Measurements from ENCODE around the gene USHBP1. TPM values are rescaled to one million over a fixed set of nuclear protein-coding genes. Genes with fewer than 3 reads are reported as not detected.

USHBP1 gene
- total and polyA plus RNA-seq, 2 of the 13 experiments (the other 11 are each of a cell fraction or from before 2014, with no cell fraction given), result 0.15 to 1.5 TPM

- TF ChIP-seq ZNF281 (CRISPR knock-in tag; IDR thresholded peaks at IDR 0.05; ENCODE audit: borderline replicate concordance), result peak; percentile 99
- TF ChIP-seq AFF4 (CRISPR knock-in tag; IDR thresholded peaks at IDR 0.05), result no peak
- no peak for TF ChIP-seq FOSL1 (CRISPR knock-in tag; IDR thresholded peaks at IDR 0.05; ENCODE audit: borderline replicate concordance)
- TF ChIP-seq PATZ1 (CRISPR knock-in tag; IDR thresholded peaks at IDR 0.05), result peak; percentile 99
- no peak for TF ChIP-seq CENPX (CRISPR knock-in tag; IDR thresholded peaks at IDR 0.05)
- peak; percentile 80 for TF ChIP-seq GABPB1 (CRISPR knock-in tag; IDR thresholded peaks at IDR 0.05)
- peak; percentile 86 for TF ChIP-seq HNF1A (IDR thresholded peaks at IDR 0.05; ENCODE audit: low read depth)
- TF ChIP-seq HNF1A (CRISPR knock-in tag; IDR thresholded peaks at IDR 0.05; ENCODE audit: borderline replicate concordance), result peak; percentile 97
- peak; percentile 75; the same call in 1 of the 2 replicates for TF ChIP-seq ZNF317 (CRISPR knock-in tag; IDR thresholded peaks at IDR 0.05)
- TF ChIP-seq RFX1 (IDR thresholded peaks at IDR 0.05), result no peak
- peak; percentile 84 for TF ChIP-seq MAZ (IDR thresholded peaks at IDR 0.05; ENCODE audit: borderline replicate concordance, low read depth, low read length)
- TF ChIP-seq MAZ (CRISPR knock-in tag; IDR thresholded peaks at IDR 0.05; ENCODE audit: low read depth), result peak; percentile 82; the same call in 1 of the 2 replicates
- TF ChIP-seq ZNF501 (CRISPR knock-in tag; IDR thresholded peaks at IDR 0.05), result peak; percentile 56; the same call in 1 of the 2 replicates
Measured at GRCh38 chr19:17248011-17248776, 16.4 kb downstream of the USHBP1 start (continued).

All from HepG2 (cell line).